ENCODE data around the gene TFPI. TPM values are rescaled to one million over a fixed set of nuclear protein-coding genes. Genes with fewer than 3 reads are reported as not detected.

The TFPI gene
- total and polyA plus RNA-seq, 2 donors (not counting 3 experiments of a cell fraction or from before 2014, with no cell fraction given), result 177 to 286 TPM

- BruUV-seq (replicated peaks), result no TSS peak
- no peaks in the 10 kb centered on the region for H4K20me1 ChIP-seq (replicated peaks; ENCODE audit: control insufficient read depth, extremely low read depth, insufficient read depth, low read length)
- peaks cover 9% of the 10 kb centered on the region for H3K79me2 ChIP-seq (ENCODE audit: control insufficient read depth, insufficient read depth, low read length)
- TF ChIP-seq, protein P1, sequence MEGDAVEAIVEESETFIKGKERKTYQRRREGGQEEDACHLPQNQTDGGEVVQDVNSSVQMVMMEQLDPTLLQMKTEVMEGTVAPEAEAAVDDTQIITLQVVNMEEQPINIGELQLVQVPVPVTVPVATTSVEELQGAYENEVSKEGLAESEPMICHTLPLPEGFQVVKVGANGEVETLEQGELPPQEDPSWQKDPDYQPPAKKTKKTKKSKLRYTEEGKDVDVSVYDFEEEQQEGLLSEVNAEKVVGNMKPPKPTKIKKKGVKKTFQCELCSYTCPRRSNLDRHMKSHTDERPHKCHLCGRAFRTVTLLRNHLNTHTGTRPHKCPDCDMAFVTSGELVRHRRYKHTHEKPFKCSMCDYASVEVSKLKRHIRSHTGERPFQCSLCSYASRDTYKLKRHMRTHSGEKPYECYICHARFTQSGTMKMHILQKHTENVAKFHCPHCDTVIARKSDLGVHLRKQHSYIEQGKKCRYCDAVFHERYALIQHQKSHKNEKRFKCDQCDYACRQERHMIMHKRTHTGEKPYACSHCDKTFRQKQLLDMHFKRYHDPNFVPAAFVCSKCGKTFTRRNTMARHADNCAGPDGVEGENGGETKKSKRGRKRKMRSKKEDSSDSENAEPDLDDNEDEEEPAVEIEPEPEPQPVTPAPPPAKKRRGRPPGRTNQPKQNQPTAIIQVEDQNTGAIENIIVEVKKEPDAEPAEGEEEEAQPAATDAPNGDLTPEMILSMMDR (IDR thresholded peaks at IDR 0.05; ENCODE audit: extremely low read depth in 1 of 2, insufficient read depth in 1 of 2, low read depth in 1 of 2, low read length in 2 of 2), result no peak
- no peak for TF ChIP-seq GATA2 (IDR thresholded peaks at IDR 0.05; ENCODE audit: insufficient read depth, insufficient read length, low read depth, low read length)
- FAIRE-seq, result no peak
- intact Hi-C loops (cut with micrococcal nuclease), result no loop called here
- H3K4me3 ChIP-seq (replicated peaks in 1 of 3; ENCODE audit: insufficient read depth in 1 of 3, low read depth in 1 of 3, low read length in 3 of 3), result no peak overlapping the region
- H3K4me1 ChIP-seq (ENCODE audit: control insufficient read depth, extremely low read depth, insufficient read depth, low read length), result peaks cover 2% of the 10 kb centered on the region
- no peak overlapping the region for H2AFZ ChIP-seq (ENCODE audit: low read depth, low read length)
- H3K9me3 ChIP-seq (replicated peaks; ENCODE audit: control insufficient read depth, insufficient read depth, low read length), result no peaks in the 10 kb centered on the region
- H3K36me3 ChIP-seq (ENCODE audit: control insufficient read depth in 2 of 2, extremely low read depth in 1 of 2, insufficient read depth in 2 of 2, low read length in 2 of 2), result peaks cover 4 to 20% of the 10 kb centered on the region in 2 experiments
- CTCF ChIA-PET, result interaction anchor here (1.1 kb wide), 1 partner anchor 20 kb away, joined by 3 read pairs; no protein-coding TSS in a partner anchor
- no peaks in the 10 kb centered on the region for H3K9me1 ChIP-seq (replicated peaks; ENCODE audit: control insufficient read depth, extremely low read depth, insufficient read depth, low read length)
- H3K27ac ChIP-seq (ENCODE audit: insufficient read depth, low read depth, low read length), result no peak overlapping the region
- POLR2A ChIA-PET, result no interaction called here
- DNase-seq (ENCODE audit: low read depth, low spot score), result no peak
- H3K4me2 ChIP-seq (ENCODE audit: insufficient read depth, low read length), result no peak overlapping the region
- dilution Hi-C loops (cut with MboI; ENCODE audit: extremely low pct_ligation_motif_present, low sequenced_read_pairs), result no loop called here
- H3K27me3 ChIP-seq (ENCODE audit: control insufficient read depth in 2 of 2, insufficient read depth in 2 of 2, low read length in 2 of 2), result no peaks in the 10 kb centered on the region
- H3K9ac ChIP-seq (replicated peaks; ENCODE audit: extremely low read depth, insufficient read depth, low read length), result no peak overlapping the region
Measured at GRCh38 chr2:187520121-187520624, 34.1 kb downstream of the TFPI start.

- no peaks in the 10 kb centered on the region for H4K20me1 ChIP-seq (replicated peaks; ENCODE audit: control insufficient read depth, extremely low read depth, insufficient read depth, low read length)
- no peak overlapping the region for H3K4me3 ChIP-seq (replicated peaks in 1 of 3; ENCODE audit: insufficient read depth in 1 of 3, low read depth in 1 of 3, low read length in 3 of 3)
- POLR2A ChIA-PET, result no interaction called here
Measured at GRCh38 chr2:187519419-187520120, 34.7 kb downstream of the TFPI start.

More at GRCh38 chr2:187519419-187520120, 34.7 kb downstream of the TFPI start:
- no TSS peak for BruUV-seq (replicated peaks)
- CTCF ChIA-PET, result interaction anchor here (1.1 kb wide), 1 partner anchor 20 kb away, joined by 3 read pairs; no protein-coding TSS in a partner anchor
- Histone ChIP-seq H3K27ac (ENCODE audit: insufficient read depth, low read depth, low read length) (no peak overlapping the region), H3K4me1 (ENCODE audit: control insufficient read depth, extremely low read depth, insufficient read depth, low read length) (no peaks in the 10 kb centered on the region), H3K79me2 (ENCODE audit: control insufficient read depth, insufficient read depth, low read length) (peaks cover 4% of the 10 kb centered on the region), H3K9me1 (replicated peaks; ENCODE audit: control insufficient read depth, extremely low read depth, insufficient read depth, low read length) (no peaks in the 10 kb centered on the region), H2AFZ (ENCODE audit: low read depth, low read length) (no peak overlapping the region), H3K9ac (replicated peaks; ENCODE audit: extremely low read depth, insufficient read depth, low read length) (no peak overlapping the region), H3K4me2 (ENCODE audit: insufficient read depth, low read length) (no peak overlapping the region), H3K36me3 (ENCODE audit: control insufficient read depth in 2 of 2, extremely low read depth in 1 of 2, insufficient read depth in 2 of 2, low read length in 2 of 2) (peaks cover 4 to 17% of the 10 kb centered on the region in 2 experiments), H3K9me3 (replicated peaks; ENCODE audit: control insufficient read depth, insufficient read depth, low read length) (no peaks in the 10 kb centered on the region), H3K27me3 (ENCODE audit: control insufficient read depth in 2 of 2, insufficient read depth in 2 of 2, low read length in 2 of 2) (no peaks in the 10 kb centered on the region)
- dilution Hi-C loops (cut with MboI; ENCODE audit: extremely low pct_ligation_motif_present, low sequenced_read_pairs) (no loop called here), intact Hi-C loops (cut with micrococcal nuclease) (no loop called here)
- DNase-seq (ENCODE audit: low read depth, low spot score), result no peak
- no peak for FAIRE-seq
- TF ChIP-seq GATA2 (IDR thresholded peaks at IDR 0.05; ENCODE audit: insufficient read depth, insufficient read length, low read depth, low read length) (no peak), EZH2 (IDR thresholded peaks at IDR 0.05; ENCODE audit: borderline replicate concordance, low read depth, low read length, severe bottlenecking) (no peak), FOS (IDR thresholded peaks at IDR 0.05; ENCODE audit: borderline replicate concordance, insufficient read depth, low read length) (no peak), POLR2AphosphoS5 (IDR thresholded peaks at IDR 0.05; ENCODE audit: insufficient read depth, low read depth, low read length) (no peak), JUN (IDR thresholded peaks at IDR 0.05; ENCODE audit: borderline replicate concordance, insufficient read depth, insufficient read length, low read depth) (no peak), MYC (IDR thresholded peaks at IDR 0.05; ENCODE audit: low read depth, low read length) (no peak), POLR2A (IDR thresholded peaks at IDR 0.05; ENCODE audit: low read depth, low read length) (no peak)
- TF ChIP-seq, protein P1 (IDR thresholded peaks at IDR 0.05; ENCODE audit: extremely low read depth in 1 of 2, insufficient read depth in 1 of 2, low read depth in 1 of 2, low read length in 2 of 2), result no peak
- TF ChIP-seq, protein P2, sequence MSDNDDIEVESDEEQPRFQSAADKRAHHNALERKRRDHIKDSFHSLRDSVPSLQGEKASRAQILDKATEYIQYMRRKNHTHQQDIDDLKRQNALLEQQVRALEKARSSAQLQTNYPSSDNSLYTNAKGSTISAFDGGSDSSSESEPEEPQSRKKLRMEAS (IDR thresholded peaks at IDR 0.05; ENCODE audit: insufficient read depth, insufficient read length), result no peak
